GM19467 (cell line): ENCODE data around the gene EHMT1.
"Not testable (repeated sequence)": the region's sequence is repeated elsewhere in the genome, so short reads cannot be mapped to it uniquely, and the experiment has no call there.

Experiments
- ATAC-seq: cut with Tn5 transposase; IDR thresholded peaks from one replicate; pipeline ENCODE4 v1.9.1; 2021; ENCODE audit warnings: mild to moderate bottlenecking, moderate library complexity; ENCODE audit not compliant: unreplicated experiment

The EHMT1 gene

DNA sequence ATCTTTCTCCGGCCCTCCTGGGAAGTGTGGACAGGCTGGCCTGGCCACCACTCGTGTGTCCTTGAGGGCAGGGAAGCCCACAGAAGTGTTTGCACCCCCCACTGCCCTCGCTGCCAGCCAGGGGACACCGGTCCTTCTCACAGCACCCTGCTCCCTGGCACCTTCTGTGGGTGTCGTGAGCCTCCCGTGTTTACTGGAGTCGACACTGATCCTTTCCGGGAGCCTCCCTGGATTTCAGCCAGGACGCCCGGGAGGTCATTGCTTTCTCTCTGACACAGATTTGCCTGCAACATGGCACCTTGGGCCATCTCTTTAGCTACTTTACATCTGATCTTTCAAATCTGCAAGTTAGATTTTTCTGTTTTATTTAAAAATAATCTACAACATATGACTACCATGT lies 138.3 kb downstream of the EHMT1 start:
- ATAC-seq = no peak

DNA sequence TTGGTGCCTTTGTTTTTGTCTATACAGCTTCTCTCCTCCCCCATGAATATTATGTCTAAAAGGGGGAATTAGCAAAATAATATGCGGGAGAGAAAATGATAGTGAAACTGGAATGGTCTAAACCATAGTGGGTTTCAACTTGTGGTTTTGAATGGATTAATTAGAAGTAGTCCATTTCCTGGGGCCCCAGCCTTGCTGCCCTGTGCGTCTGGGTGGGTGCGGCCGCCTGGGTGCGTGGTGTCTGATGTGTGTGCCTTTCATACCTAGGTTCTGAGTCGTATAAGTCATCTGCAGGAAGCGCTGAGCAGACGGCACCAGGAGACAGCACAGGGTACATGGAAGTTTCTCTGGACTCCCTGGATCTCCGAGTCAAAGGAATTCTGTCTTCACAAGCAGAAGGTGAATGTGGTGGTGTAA lies 138.8 kb downstream of the EHMT1 start:
- ATAC-seq = peak; percentile 34

DNA sequence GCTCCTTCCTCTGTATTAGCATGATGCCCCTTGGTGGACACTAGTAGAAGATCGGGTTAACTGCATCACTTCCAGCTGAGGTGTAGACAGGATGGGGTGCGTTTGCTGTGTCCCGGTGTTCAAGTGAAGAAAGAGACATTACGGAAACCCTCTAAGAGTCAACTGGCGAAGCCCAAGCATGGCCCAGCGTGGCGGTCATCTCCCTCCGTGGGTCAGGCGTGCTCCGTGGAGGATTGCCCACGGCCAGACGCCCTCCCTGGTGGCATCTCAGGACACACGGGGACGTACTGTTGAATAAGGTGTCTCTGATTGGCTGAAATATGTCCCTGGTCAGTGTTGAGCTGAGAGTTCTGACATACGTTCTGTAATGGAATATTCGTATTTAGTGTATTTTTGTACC lies 139.3 kb downstream of the EHMT1 start:
- no peak for ATAC-seq

DNA sequence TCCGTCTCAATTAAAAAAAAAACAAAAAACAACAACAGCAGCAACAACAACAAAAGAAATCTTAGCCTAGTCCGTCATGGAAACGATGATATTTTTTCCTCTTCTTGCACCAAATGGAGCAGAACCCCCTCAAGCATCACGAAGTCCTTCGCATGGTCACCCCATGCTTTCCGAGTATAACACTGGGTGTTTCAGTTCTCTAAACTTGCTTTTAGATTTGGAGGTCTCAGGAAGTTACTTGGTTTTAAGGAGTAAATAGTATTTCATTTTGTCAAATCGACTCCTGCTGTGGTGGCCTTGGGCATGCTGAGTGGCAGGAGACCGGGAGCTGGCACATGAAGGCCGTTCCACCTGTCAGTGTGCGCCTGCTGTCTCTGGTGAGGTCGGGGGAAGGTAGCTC lies 140.3 kb downstream of the EHMT1 start:
- ATAC-seq = no peak

DNA sequence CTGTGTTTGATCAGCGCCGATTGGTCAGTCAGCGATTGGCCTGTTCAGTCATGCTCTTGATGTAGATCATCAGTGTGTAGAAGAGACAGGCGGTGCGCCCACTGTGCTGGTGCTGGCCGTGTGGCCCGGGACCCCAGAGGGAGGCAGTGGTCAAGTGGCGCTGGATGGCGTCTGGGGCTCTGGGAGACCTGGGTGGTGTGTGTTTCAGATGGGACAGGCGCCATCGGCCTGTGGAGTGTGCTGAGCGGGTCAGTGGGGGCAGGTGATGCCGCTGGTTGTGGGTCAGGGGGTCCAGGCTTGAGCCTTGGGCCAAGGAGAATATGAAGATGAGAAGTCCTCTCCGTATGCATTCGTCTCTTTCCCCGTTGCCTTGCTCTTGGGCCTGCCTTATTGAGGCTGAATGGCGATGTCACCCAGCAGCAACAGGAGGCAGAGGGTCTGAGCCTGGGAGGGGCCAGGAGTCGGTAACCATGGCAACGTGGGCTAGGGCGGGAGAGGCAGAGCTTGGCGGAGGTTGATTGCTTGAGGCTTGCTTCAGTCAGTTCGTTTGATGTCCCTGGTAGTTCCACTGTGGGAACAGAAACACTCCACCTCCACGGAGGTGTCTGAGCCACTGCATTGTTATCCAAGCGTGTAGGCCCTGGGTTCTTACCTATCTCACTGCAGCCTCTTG lies 141.0 kb downstream of the EHMT1 start:
- ATAC-seq = no peak

DNA sequence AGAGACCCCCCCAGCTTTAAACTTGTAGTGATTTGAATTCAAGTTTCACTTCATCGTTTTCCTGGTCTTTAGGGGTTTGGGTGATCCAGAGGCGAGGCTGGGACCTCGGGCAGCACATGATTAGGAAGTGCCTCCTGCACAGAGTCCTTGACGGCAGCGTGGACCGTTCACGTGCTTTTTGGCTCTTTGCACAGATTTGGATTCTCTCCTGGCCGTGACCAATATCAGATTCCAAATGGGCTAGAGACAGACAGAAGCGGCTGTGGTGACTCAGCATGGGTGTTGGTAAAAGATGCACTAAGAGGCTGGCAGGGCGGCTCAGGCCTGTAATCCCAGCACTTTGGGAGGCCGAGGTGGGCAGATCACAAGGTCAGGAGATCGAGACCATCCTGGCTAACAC lies 141.6 kb downstream of the EHMT1 start:
- no peak for ATAC-seq

DNA sequence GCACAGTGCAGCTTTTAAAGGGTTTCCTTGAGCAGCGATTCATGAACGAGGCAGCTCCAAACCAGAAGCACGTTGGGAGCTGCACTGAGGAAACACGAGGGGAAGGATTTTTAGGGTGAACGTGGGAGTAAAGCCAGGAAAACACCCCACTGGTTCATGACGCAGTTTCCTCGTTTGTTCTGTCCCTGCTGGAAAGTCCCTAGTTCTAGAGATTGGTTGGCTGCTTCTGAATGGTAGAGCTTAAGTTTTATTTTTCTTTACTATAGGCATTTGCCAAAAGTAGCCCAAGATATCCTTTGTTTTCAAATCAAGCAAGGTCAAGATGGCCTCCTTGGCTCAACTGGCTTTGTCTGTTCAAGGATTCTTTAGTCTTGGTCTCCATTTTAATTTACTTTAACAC lies 142.2 kb downstream of the EHMT1 start:
- ATAC-seq = no peak

DNA sequence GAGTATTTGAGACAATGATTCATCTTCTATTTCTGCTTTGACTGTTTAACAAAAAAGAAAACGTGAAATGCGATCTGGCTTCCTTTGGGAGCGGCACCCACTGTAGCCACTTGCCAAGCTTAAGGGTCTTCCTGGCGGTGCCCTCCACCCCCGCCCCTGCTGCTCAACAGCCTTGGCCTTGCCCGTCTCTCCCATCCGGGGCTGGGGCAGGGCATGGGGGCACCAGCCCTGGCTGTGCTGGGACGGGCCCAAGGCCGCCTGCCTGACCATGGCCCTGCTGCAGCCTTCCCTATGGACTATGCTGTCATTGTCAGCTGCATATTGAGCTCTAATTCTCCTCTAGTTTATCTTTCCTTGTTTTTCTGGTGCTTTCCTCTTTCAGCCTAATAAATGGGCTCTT lies 143.0 kb downstream of the EHMT1 start:
- ATAC-seq = no peak

DNA sequence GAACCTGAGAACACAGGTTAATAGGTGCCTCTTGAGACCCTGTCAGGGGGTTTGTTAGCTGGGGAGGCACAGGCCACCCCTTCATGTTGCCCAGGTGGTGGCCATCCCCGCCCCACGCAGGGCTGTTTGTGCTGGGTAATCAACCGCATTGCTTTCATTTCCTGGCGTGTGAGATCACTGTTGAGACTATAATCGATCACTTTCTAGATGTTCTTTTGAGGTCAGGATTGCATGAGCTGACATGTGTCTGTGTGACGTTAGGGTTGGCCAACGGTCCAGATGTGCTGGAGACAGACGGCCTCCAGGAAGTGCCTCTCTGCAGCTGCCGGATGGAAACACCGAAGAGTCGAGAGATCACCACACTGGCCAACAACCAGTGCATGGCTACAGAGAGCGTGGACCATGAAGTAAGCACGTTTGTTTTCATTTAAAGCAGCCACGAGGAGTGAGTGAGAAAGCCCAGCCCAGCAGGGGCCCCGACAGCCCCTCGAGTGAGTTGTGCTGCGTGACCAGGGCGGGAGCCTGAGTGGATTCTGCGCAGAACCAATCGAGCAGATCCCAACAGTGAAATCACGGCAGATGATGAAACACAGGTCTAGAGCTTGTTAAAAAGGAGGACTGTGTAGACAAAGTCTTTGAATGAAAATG lies 143.7 kb downstream of the EHMT1 start:
- peak; percentile 61 for ATAC-seq

DNA sequence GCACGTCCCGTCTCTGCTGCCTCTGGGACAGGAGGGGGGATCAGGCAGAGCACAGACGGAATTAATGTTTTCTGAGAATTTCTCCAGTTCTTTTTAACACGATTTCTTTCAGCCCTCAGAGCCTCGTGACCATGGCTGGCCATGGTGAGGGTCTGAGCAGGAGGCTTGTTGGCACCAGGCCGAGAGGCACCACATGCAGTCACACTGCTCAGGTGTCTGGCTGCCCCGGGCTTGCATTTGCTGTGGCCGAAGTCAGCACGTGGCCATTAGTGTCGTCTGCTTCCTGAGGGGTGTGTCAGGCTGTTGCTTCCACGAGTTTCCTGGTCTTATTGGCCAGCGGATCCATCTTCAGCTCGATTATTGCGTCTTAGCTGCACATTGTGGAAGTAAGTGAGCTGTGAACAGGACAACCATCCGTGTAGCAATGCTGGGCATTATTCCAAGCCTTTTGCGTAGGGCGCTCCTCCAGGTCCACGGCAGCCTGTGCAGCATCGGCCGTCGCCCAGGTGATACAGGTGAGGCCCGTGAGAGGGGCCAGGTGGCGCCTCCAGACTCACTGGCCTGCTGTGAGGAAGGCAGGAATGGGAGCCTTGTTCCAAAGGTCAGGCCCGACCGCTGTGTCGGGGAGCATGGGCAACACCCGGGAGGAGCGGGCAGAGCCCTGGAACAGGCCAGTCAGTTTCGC lies 144.6 kb downstream of the EHMT1 start:
- no peak for ATAC-seq

DNA sequence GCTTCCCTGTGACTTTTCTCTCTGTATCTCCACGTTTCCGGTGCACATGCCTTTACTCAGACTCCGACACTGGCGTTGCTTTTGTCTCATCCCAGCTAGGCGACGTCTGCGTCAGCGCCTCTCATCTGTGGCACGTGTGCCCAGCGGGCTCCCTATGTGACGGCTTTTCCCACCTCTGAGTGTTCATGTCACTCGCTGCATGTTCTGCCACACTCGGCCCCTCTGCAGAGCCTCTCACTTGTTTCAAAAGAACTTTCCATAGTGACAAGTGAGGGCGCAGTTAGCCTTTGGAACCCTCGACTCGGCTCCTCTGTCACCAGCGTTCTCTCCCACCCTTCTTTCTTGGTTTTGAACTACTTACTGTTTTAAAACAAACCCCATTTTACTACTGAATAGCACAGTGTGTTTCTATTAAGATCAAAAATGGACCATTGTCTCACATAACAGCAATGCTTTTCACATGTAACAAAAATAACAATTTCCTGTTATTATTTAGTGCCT lies 145.4 kb downstream of the EHMT1 start:
- no peak for ATAC-seq

DNA sequence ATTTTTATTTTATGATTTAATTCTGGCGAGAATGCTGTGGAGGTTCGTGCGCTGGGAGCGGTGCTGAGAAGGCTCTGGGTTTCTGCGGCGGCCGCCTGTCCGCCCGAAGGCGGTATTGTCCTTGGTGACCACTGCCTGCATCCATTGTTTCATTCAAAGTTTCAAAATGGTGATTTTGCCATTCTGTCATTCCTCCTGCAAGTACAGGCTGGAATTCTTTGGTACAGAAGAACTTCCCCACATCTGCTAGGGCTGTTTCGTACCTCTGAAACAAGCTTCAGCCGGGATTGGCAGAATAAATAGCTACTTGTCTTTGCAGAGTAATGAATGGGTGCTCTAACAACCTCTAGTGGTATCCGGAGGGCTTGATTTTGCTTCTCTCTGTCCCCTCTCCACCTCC lies 146.2 kb downstream of the EHMT1 start:
- ATAC-seq = no peak

DNA sequence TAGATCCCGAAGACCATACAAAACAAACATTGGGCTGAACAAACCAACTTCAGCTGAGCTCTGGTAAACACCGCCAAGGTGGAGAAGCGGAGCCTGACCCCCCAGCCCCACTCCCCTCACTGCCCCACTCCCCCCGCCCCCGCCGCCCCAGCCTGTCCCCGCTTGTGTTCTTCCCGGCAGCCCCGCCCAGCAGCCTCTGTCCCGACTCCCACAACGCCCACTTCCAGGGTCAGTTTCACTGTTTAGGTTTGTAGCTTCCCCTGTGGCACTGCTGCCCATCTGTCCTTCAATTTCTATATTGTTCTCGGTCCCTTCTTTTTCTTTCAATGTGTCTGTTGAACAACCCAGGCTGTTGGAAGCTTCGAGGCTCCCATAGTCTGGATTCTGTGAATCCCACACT lies 146.7 kb downstream of the EHMT1 start:
- no peak for ATAC-seq

DNA sequence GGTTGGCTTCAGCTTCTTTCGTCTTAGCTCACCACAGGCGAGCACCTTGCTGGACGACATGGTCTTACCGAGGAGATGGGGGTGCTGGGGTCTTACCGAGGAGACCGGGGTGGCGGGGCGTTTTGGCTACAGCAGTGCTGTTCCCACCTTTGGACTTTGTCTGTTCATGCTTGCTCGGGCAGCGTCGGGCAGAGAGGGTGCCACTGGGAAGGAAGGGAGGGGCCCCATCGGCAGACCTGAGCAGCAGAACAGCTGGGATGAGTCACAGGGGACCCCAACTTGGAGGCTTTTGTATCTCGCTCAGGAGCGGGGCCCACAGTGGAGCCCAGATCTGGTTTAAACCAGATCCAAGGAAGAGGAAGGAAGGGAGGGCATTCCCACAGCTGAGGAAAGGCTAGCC lies 152.8 kb downstream of the EHMT1 start:
- no peak for ATAC-seq

DNA sequence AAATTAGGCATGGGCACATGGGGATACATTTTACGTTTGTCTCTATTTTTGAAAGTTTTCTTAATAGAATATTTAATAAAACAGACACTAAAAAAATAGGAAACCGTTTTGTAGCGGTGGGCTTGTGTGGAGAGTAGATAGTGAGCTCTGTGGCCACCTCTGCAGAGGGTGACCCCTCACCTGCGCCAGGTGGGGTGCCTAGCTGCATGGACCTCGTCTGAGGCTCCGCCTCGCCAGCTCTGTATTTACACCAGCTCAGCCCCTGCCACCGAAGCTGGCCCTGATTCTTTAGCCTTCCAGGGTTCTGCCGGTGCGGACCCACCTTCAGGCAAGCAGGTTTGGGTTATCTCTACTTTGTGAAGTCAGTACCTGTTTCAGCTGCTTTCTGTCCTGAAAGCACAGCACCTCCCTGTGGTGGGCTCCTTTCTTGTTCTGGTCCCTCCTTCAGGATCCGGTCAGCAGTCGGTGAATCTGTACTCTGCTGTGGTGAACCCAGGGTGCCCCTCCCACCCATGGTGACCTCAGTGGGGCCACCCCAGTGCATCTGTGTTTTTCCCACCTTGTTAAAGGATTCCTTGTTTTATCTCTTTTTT lies 153.6 kb downstream of the EHMT1 start:
- no peak for ATAC-seq

DNA sequence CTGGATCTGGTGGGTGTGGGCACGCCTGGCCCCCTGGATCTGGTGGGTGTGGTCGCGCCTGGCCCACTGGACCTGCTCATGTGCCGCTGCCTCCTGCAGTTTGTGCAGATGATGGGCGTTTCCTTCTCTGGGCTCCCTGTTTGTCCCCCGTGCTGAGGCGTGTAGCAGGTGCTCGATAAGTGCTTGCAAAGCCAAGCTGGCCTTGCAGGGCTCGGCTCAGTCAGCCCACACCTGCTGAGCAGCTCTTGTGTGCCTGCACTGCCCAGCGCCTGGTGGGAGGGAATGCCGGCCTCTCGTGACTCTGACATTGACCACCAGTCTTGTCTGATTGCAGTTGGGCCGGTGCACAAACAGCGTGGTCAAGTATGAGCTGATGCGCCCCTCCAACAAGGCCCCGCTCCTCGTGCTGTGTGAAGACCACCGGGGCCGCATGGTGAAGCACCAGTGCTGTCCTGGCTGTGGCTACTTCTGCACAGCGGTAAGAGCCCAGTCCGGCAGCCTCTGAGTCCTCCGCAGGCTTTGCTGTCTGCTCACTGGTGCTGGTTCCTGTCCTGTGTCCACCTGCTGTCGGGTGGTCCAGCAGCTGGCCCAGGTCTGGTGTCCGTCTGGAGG lies 156.1 kb downstream of the EHMT1 start:
- ATAC-seq = no peak

DNA sequence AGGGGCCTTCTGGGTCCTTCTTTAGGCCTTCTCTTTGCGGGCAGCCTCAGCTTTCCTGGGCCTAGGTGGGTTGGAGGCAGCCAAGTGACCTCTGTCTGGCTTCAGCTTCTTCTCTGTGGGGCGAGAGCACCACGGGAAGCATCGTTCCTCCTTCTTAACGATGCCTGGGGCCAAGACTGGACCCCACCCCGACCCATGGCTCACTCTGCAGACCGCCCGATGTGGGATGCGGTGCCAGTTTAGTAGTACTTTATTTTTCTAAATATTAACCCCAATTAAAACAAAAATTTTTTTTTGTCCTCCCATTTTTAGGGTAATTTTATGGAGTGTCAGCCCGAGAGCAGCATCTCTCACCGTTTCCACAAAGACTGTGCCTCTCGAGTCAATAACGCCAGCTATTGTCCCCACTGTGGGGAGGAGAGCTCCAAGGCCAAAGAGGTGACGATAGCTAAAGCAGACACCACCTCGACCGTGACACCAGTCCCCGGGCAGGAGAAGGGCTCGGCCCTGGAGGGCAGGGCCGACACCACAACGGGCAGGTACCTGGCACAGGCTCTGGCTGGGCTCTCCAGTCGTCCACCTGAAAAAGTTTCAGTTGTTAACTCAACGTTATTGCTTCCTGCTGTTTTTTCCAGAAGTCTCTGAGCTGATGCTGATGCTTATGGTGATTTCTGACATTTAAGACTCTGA lies 157.6 kb downstream of the EHMT1 start:
- no peak for ATAC-seq

DNA sequence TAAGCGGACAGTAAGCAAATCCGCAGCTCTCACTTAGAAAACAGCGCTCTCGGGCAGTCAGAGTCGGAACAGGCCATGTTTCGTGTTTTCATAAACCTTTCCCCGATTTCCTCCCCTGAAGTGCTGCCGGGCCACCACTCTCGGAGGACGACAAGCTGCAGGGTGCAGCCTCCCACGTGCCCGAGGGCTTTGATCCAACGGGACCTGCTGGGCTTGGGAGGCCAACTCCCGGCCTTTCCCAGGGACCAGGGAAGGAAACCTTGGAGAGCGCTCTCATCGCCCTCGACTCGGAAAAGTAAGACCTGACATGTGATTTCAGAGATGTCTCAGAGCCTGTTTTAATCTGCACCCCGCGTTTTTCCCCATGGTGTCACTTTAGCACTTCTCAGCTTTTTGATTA lies 159.0 kb downstream of the EHMT1 start:
- no peak for ATAC-seq

DNA sequence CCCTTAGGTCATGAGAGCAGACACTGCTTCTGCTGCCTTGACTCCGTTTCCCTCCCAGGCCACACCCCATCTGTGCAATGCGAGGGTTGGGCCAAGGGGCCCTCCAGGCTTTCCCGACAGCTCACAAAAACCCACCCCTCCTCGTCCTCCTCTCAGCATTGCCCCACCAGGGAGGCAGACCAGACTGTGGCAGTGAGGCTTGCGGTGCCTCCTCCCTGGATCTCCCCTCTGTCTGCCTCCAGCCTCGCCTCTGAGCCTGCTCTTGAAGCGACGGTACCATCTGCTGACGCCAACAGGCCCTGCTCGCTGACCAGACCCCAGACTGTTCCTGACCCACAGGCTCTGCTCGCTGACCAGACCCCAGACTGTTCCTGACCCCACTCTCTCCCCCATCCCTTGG lies 159.5 kb downstream of the EHMT1 start:
- no peak for ATAC-seq

DNA sequence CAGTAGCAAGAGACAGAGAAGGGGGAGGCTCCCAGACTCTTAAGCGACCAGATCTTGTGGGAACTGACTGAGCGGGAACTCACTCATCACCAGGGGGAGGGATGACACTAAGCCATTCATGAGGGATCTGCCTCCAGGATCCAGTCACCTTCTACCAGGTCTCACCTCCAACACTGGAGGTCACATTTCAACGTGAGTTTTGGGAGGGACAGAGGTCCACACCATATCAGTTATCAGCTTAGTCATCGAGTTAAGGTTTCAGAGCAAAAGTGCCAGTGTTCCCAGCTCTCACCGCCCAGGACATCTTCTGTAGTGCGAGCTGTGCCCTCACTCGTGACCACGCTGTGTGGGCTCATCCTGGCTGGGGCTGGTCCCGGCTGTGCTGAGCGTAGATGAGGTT lies 160.1 kb downstream of the EHMT1 start:
- no peak for ATAC-seq

DNA sequence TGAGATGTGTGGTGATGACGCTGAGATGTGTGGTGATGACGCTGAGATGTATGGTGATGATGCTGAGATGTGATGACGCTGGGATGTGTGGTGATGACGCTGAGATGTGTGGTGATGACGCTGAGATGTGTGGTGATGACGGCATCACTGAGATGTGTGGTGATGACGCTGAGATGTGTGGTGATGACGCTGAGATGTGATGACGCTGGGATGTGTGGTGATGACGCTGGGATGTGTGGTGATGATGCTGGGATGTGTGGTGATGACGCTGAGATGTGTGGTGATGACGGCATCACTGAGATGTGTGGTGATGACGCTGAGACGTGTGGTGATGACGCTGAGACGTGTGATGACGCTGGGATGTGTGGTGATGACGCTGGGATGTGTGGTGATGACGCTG lies 161.2 kb downstream of the EHMT1 start:
- ATAC-seq = not testable (repeated sequence)
